GM21717 (cell line): ENCODE results near the gene CPEB2.
A peak's percentile ranks its signal among the peaks of the same experiment; 100 is the strongest.

Experiments used
- ATAC-seq: cut with Tn5 transposase; IDR thresholded peaks from one replicate; pipeline ENCODE4 v1.9.1; 2021; ENCODE audit warnings: mild to moderate bottlenecking, moderate library complexity; ENCODE audit not compliant: unreplicated experiment

The CPEB2 gene

GRCh38 chr4:15001869-15002658, at the start of gene CPEB2:
CPEB2 (plus strand) TSS chr4:15002481; CDS start chr4:15002674, 193 bp downstream.
- ATAC-seq: peak; percentile 64

- ATAC-seq: no peak
Observed at GRCh38 chr4:14958436-14958835, 43.8 kb upstream of the CPEB2 start.

DNA sequence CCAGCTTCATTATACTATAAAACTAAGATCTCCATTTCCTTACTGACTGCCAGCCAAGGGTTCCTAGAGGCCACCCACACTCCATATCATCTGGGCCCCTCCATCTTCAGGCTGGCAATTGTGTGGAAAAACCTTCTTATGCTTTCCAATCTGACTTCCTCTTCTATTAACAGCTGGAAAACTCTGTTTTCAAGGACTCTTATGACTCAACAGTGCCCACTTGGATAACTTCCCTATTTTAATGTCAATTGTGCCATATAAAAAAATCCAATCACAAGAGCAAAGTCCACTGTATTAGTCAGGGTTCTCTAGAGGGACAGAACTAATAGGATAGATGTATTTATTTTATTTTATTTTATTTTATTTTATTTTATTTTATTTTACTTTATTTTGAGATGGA, 41.0 kb upstream of the CPEB2 start:
- ATAC-seq: no peak

GRCh38 chr4:14965071-14965470, 37.2 kb upstream of the CPEB2 start:
- ATAC-seq: no peak

GRCh38 chr4:14967982-14968381, 34.3 kb upstream of the CPEB2 start:
- no peak for ATAC-seq

DNA sequence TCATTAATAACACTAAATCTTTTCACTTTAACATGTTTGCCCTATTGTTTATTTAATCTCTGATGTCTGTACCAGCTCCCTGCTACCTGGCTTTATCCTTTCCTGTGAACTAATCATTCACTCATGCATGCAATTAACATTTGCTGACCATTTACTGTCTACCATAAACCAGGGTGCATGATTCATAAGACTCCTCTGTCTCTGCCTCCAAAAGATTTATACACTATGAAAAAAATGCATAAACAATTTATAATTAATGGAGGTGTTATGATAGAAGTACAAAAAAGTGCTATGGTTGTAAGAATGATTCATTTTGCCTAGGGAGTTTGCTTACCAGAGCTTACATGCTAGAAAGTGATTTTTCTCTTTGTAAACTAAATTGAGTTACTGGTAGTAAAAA, 24.5 kb upstream of the CPEB2 start:
- ATAC-seq: no peak

- no peak for ATAC-seq
Observed at GRCh38 chr4:14984448-14984847, 17.8 kb upstream of the CPEB2 start.

DNA sequence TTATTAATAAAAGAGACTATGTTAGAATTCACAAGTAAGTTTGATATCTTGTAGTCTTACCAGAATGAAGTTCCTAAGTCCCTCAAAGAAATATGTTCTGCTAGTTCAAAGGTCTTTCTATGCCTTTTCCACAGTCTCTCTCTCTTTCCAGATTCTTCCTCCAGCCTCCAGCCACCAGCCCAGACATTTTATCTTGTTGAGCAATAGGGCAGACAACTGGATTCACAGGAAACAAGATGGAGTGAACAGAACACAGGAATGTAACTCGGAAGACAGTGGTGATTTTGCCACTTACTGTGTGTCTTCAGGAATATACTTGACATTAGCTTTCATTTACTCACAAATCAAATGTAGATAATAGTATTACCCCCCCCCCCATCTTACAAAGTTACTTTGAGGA, 17.1 kb upstream of the CPEB2 start:
- no peak for ATAC-seq

GRCh38 chr4:14985843-14986242, 16.4 kb upstream of the CPEB2 start:
- ATAC-seq: no peak

DNA sequence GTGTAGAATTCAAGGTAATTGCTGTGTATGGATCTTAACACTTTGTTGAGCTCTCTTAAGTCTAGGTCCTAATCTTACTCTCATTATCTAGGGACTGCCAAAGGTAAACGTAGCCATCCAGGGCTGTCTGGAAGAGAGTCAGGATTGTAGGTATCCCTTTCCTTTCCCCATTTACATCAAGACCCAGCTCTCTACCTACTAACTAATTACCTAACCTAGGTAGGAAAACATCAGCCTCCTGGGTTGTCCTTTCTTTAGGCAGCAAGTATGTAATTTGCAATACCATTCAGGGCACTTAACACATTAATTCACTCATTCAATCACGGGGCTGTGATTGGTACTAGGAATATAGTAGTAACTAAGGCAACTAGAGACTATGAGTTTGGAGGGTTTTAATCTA, 15.2 kb upstream of the CPEB2 start:
- no peak for ATAC-seq

GRCh38 chr4:14990484-14990883, 11.8 kb upstream of the CPEB2 start:
- ATAC-seq: no peak

DNA sequence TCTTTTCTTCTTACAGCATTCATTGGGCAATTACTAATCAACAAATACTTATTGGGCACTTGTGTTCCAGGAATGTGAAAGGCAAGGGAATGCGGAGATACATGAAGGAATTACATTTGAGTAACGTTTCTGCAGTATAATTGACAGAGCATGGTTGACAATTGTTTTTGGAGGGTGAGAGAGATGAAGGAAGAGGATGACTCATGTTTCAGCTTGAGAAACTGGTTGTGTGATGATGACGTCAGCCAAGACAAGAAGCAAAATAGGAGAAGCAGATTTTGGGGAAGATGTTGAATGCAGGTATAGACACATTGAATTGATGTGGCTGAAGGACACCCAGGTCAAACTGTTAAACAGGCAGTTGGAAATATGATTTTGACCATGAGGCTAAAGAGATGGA, 8.0 kb upstream of the CPEB2 start:
- ATAC-seq: no peak

- peak; percentile 23 for ATAC-seq
Observed at GRCh38 chr4:15001248-15001868, 923 bp upstream of the CPEB2 start.

GRCh38 chr4:15002659-15003400, 549 bp downstream of the CPEB2 start:
- peak; percentile 29 for ATAC-seq

DNA sequence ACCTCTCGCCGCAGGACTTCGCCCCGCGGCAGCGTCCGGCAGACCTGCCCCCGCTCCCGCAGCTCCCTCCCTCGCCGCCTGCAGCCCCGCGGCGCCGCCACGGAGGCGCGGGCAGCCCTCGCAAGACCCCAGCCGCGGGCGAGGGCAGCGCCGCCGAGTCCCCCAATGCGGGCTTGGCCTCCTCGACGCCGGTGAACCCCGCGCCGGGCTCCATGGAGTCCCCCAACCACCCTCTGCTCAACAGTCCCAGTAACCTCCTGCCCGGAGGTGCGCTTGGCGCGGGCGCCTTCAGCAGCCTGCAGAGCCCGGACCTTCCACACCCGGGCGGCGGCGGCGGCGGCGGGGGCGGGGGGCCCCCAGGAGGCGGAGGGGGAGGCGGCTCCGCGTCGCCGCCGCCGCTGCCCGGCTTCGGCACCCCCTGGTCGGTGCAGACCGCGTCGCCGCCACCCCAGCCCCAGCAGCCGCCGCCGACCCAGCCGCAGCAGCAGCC, 1.2 kb downstream of the CPEB2 start:
- peak; percentile 15 for ATAC-seq

DNA sequence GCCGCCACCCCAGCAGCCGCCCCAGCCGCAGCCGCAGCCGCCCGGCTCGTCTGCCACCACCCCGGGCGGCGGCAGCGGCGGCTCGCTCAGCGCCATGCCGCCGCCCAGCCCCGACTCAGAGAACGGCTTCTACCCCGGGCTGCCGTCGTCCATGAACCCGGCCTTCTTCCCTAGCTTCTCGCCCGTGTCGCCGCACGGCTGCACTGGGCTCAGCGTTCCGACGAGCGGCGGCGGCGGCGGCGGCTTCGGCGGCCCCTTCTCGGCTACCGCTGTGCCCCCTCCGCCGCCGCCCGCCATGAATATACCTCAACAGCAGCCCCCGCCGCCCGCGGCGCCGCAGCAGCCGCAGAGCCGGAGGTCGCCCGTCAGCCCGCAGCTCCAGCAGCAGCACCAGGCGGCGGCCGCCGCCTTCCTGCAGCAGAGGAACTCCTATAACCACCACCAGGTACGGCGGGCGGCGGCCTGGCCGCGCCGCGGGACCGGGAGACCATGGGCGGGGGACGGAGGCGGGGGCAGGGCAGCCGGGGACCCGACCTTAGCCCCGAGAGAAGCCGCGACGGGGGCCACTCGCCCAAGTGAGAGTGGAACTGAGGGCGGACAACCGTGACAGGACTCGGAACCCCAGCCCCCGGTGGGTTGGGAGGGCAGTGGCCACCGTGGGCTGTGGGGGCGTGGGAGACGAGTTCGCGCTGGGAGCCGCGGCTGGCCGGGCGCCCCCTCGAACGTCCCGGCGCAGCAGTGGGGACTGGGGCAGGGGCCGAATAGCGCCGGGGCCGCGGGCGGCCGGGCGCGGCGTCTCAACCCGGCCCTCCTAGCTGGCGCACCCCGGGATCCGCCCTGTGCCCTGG, 1.8 kb downstream of the CPEB2 start:
- ATAC-seq: peak; percentile 2

- peak; percentile 11 for ATAC-seq
Observed at GRCh38 chr4:15004739-15005301, 2.5 kb downstream of the CPEB2 start.

GRCh38 chr4:15005474-15006115, 3.3 kb downstream of the CPEB2 start:
- no peak for ATAC-seq

DNA sequence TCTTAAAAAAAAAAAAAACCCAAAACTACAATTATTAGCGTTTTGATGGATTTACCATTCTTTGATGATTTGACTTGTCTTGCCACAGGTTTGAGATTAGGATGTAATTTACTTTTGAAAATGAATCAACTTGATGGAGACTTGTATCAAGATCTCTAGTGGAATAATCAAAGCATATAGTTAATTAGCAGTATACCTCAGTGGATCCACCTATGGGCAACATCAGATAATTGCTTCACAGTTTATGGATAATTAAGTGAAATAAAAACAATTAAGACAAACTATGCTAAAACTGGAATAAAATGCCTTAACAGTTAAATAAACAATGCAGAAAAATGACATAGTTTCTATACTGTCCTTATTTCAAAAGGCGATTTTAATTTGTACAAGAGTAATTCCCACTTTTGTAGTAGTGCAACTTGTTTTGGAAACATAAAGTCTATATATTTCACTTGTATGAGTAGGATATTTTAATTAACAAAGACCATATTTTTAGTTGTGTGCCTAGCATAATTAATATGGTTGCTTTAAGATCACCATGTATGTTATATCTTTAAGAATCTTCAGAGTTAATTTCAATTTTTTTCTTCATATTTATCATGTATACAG, 4.2 kb downstream of the CPEB2 start:
- ATAC-seq: no peak

GRCh38 chr4:15007201-15007600, 4.9 kb downstream of the CPEB2 start:
- no peak for ATAC-seq
